Muscle layer of duodenum (tissue), 2 donors: ENCODE measurements around the gene ROR2.
"Not testable (repeated sequence)": the region's sequence is repeated elsewhere in the genome, so short reads cannot be mapped to it uniquely, and the experiment has no call there.

Experiments used
- H3K27ac ChIP-seq: one replicate; pipeline ENCODE4 v1.7.0; 2013; ENCODE audit warnings: mild to moderate bottlenecking, low read length
- H3K27me3 ChIP-seq: one replicate; pipeline ENCODE4 v1.7.0; 2013; ENCODE audit warnings: low read depth, mild to moderate bottlenecking, control low read depth, low read length
- H3K36me3 ChIP-seq, 2 donors: one replicate each; pipeline ENCODE4 v1.7.0; 2013; ENCODE audit warnings: low read length in 2 of 2, control low read depth in 1 of 2, mild to moderate bottlenecking in 1 of 2; ENCODE audit not compliant: insufficient read depth in 2 of 2, control insufficient read depth in 1 of 2
- H3K4me1 ChIP-seq, 2 donors: one replicate each; pipeline ENCODE4 v1.7.0; 2013; ENCODE audit warnings: low read length in 2 of 2, mild to moderate bottlenecking in 2 of 2, control low read depth in 1 of 2, moderate library complexity in 1 of 2; ENCODE audit not compliant: insufficient read depth in 2 of 2, control insufficient read depth in 1 of 2
- H3K4me3 ChIP-seq, 2 donors: one replicate each; pipeline ENCODE4 v1.7.0; 2013; ENCODE audit warnings: low read length in 2 of 2, low read depth in 1 of 2, mild to moderate bottlenecking in 1 of 2
- H3K9me3 ChIP-seq, 2 donors: one replicate each; pipeline ENCODE4 v1.7.0; 2013; ENCODE audit warnings: low read length in 2 of 2, control low read depth in 1 of 2, mild to moderate bottlenecking in 1 of 2; ENCODE audit not compliant: control insufficient read depth in 1 of 2
- donor health status: healthy.

Gene ROR2

DNA sequence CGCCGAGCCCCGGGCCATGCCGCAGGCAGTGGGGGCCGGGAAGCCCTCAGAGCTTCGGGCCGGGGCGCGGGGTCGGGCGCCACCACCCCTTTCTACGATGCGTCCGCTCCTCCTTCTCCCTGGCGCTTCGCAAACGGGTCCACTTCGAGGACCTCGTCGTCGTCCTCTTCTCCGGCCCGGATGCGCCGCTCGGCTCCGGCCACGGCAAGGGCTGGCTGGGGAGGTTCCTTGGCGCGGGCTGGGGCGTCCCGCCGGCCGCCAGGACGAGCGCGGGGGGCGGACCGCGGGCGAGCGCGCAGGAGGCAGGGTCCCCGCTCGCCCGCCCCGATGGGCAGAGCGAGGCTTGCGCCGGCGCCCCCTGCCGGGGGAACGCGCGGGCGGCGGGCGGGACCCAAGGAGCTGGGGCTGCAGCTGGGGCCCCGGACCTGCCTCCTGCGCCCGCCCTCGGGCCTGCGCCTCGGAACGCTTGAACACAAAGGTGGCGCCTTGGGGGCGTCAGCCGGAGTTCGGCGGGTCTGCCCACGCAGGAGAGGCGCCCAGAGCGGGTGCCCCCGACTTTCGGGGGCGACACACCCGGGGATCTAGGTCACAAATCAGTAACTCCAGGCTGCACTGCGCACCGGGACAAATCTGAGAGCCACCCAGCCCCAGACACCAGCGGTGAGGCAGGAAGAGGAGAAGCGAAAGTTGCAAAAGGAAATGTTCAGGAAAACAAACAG lies at the start of gene ROR2:
Gene ROR2 (minus strand): TSS at position 283 of the 719 bp plus-strand sequence.
- Histone ChIP-seq H3K36me3 (no peaks in the 10 kb centered on the region), H3K27ac (peak within 1 kb of the TSS; percentile 23), H3K4me3 (peak within 1 kb of the TSS; percentile 63 to 80), H3K4me1 (peaks cover 6 to 29% of the 10 kb centered on the region in 2 donors), H3K27me3 (peaks cover 17% of the 10 kb centered on the region), H3K9me3 (peaks cover 0 to 5% of the 10 kb centered on the region in 2 donors)

DNA sequence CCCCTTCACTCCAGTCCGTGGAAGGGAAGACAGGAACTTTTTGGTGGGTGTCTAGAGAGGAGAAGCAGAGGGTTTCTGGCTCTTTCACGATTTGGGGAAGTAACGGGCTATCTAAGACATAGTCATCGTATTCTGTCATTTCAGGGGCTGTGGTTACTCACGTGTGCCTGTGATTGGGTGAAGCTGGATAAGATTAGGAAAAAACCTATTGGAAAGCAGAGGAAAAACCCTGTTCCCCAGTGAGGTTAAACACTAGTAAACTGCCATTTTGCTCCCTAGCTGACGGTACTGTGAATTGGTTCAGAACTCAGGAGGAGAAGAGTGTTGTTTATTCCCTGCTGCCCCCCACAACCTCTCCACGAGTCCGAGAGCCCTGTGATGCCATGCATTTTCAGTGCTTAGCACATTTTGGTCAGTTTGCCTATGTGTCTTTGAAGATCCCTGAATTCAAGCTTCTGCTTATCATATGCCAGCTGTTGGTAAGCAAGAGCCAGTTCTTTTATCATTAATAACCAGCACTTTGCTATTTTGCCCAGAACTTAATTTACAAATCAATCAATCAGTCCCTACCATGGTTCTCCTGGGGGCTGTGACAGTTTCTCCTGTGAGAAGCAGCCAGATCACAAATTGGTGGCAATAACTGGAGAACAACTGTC lies 45.1 kb upstream of the ROR2 start:
- Histone ChIP-seq H3K9me3 (no peaks in the 10 kb centered on the region), H3K36me3 (no peaks in the 10 kb centered on the region), H3K4me1 (no peaks in the 10 kb centered on the region), H3K27me3 (no peaks in the 10 kb centered on the region), H3K27ac (no peak overlapping the region), H3K4me3 (no peak overlapping the region)

DNA sequence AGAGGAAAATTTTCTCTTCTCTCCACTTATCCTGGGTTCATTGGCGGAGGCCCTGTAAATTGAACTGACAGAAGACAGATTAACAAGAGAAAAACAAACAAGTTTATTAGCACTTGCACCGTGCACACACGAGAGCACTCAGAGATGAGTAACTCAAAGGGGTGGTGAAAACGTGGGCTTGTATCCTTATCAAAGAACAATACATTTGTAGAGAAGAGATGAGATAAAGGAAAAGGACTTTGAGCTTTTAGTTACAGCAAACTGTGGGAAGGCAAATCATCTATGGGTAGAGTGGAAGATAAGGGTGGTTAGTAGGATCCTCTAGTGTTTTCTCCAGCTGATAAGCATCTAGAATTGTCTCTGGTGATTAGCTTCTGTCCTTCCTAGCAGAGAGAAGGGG lies 44.4 kb upstream of the ROR2 start:
- H3K4me1 ChIP-seq: no peaks in the 10 kb centered on the region
- no peaks in the 10 kb centered on the region for H3K36me3 ChIP-seq

GRCh38 chr9:91992461-91993041 lies 42.5 kb upstream of the ROR2 start:
- no peaks in the 10 kb centered on the region for H3K36me3 ChIP-seq
- no peaks in the 10 kb centered on the region for H3K9me3 ChIP-seq
- H3K4me1 ChIP-seq: no peaks in the 10 kb centered on the region
- no peak overlapping the region for H3K4me3 ChIP-seq
- no peak overlapping the region for H3K27ac ChIP-seq
- H3K27me3 ChIP-seq: no peaks in the 10 kb centered on the region

More for the DNA sequence above, 44.4 kb upstream of the ROR2 start:
- Histone ChIP-seq H3K4me3 (no peak overlapping the region), H3K9me3 (no peaks in the 10 kb centered on the region), H3K27ac (no peak overlapping the region), H3K27me3 (no peaks in the 10 kb centered on the region)

- Histone ChIP-seq H3K27me3 (no peaks in the 10 kb centered on the region), H3K4me1 (no peaks in the 10 kb centered on the region), H3K9me3 (no peaks in the 10 kb centered on the region), H3K27ac (no peak overlapping the region), H3K36me3 (no peaks in the 10 kb centered on the region), H3K4me3 (peak overlapping the region in 1 of 2 donors; percentile 33)
Measured at GRCh38 chr9:91991721-91992341, 41.8 kb upstream of the ROR2 start.

DNA sequence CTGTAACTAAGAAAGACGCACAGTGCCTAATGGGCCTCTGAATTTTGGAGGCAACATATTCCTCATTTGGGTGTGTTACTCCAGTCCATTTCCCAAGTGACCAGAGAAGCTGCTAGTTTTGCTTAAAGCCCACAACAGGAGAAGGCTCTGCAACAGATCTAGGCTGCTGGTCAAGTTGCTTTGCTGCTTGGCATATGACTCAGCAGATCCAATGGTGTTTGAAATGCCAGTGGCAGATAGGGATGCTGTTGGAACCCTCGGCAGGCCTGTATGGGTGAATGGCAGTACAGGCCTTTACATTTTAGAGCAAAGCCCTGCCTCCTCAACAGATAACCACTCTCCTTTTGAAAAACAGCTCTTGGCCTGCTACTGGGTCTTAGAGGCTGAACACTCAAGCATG lies 36.2 kb upstream of the ROR2 start:
- Histone ChIP-seq H3K27ac (no peak overlapping the region), H3K4me3 (no peak overlapping the region), H3K9me3 (no peaks in the 10 kb centered on the region), H3K27me3 (no peaks in the 10 kb centered on the region), H3K4me1 (no peaks in the 10 kb centered on the region), H3K36me3 (no peaks in the 10 kb centered on the region)

- no peak overlapping the region for H3K4me3 ChIP-seq
- H3K9me3 ChIP-seq: no peaks in the 10 kb centered on the region
- H3K27me3 ChIP-seq: no peaks in the 10 kb centered on the region
- H3K4me1 ChIP-seq: no peaks in the 10 kb centered on the region
- no peaks in the 10 kb centered on the region for H3K36me3 ChIP-seq
- H3K27ac ChIP-seq: no peak overlapping the region
Measured at GRCh38 chr9:91985692-91986091, 35.7 kb upstream of the ROR2 start.

GRCh38 chr9:91978740-91979414 lies 28.8 kb upstream of the ROR2 start:
- H3K4me1 ChIP-seq: no peaks in the 10 kb centered on the region
- H3K27ac ChIP-seq: no peak overlapping the region
- H3K9me3 ChIP-seq: no peaks in the 10 kb centered on the region
- no peak overlapping the region for H3K4me3 ChIP-seq
- no peaks in the 10 kb centered on the region for H3K27me3 ChIP-seq
- H3K36me3 ChIP-seq: no peaks in the 10 kb centered on the region

GRCh38 chr9:91975254-91975653 lies 25.2 kb upstream of the ROR2 start:
- not testable (repeated sequence) for H3K27me3 ChIP-seq, H3K36me3 ChIP-seq, H3K4me1 ChIP-seq, H3K27ac ChIP-seq, H3K4me3 ChIP-seq, H3K9me3 ChIP-seq

GRCh38 chr9:91972711-91973110 lies 22.7 kb upstream of the ROR2 start:
- Histone ChIP-seq H3K4me3 (no peak overlapping the region), H3K9me3 (no peaks in the 10 kb centered on the region), H3K4me1 (peaks cover 0 to 8% of the 10 kb centered on the region in 2 donors), H3K27me3 (no peaks in the 10 kb centered on the region), H3K27ac (no peak overlapping the region), H3K36me3 (no peaks in the 10 kb centered on the region)

DNA sequence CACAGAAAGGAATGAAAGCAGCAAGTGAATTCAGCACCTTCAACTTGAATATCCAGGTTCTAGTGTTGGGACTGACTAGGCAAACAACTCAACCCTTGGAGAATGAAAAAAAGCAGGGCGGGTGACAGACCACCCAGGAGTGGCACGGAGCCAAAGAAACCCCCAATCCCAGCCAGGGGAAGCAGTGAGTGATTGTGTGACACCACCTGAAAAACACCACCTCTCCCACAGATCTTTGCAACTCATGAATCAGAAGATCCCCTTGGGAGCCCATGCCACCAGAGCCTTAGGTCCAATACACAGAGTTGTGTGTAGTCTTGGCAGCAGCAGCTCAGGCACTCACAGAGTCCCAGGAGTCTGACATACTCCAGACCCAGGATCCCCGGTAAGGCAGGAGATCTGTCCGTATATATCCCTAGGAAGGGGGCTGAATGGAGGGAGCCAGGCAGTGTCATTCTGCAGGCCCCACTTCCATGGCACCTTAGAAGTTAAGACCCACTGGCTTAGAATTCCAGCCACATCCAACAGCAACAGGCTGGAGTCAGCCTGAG lies 22.1 kb upstream of the ROR2 start:
- Histone ChIP-seq H3K36me3 (no peaks in the 10 kb centered on the region), H3K27me3 (no peaks in the 10 kb centered on the region), H3K9me3 (no peaks in the 10 kb centered on the region), H3K4me3 (no peak overlapping the region), H3K27ac (no peak overlapping the region), H3K4me1 (peaks cover 0 to 8% of the 10 kb centered on the region in 2 donors)
